Cortex of kidney (tissue), 1 donor: Measurements from ENCODE around the gene LRRN2.
"Not testable (repeated sequence)": the region's sequence is repeated elsewhere in the genome, so short reads cannot be mapped to it uniquely, and the experiment has no call there.

ENCODE experiments used
- DNase-seq: peaks from one replicate; lab custom pipeline; 2025; lab: John Stamatoyannopoulos, UW

The LRRN2 gene

GRCh38 chr1:204574016-204574864 lies 111.3 kb downstream of the LRRN2 start:
- no peak for DNase-seq

- DNase-seq = no peak
These were observed 112.3 kb downstream of the LRRN2 start for GRCh38 chr1:204572923-204573922.

GRCh38 chr1:204571631-204572030 lies 113.9 kb downstream of the LRRN2 start:
- DNase-seq = no peak

- no peak for DNase-seq
These were observed 114.4 kb downstream of the LRRN2 start for GRCh38 chr1:204571128-204571527.

- not testable (repeated sequence) for DNase-seq
These were observed 115.5 kb downstream of the LRRN2 start for GRCh38 chr1:204570021-204570420.

- no peak for DNase-seq
These were observed 116.1 kb downstream of the LRRN2 start for GRCh38 chr1:204569478-204569877.

- no peak for DNase-seq
These were observed 116.8 kb downstream of the LRRN2 start for GRCh38 chr1:204568576-204569315.
